ENCODE measurements around the gene SLC1A2. TPM values are rescaled to one million over a fixed set of nuclear protein-coding genes. Genes with fewer than 3 reads are reported as not detected.

Gene SLC1A2
- total and polyA plus RNA-seq, 4 donors, result 0.35 to 17.0 (median 1.1) TPM

DNA sequence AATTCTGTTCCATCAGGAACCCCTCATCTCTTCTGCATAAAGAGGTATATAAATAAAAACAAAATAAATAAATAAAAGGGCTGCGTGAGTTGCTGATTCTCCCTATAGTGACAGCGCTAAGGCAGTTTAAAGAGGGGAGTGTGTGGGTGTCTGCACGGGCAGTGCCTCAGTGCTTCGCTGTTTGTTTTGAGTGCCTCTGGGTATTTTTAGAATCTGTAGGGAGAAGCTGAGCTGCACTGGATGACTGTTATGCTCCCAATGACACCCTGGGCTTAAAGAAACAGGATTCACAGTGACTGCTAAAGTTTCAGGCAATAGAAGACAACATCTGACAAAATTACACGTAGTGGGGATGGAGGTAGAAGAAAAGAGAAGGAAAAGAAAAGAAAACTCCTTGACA lies 38.8 kb downstream of the SLC1A2 start:
- Histone ChIP-seq H3K27me3 (ENCODE audit: control insufficient read depth in 3 of 3, insufficient read depth in 3 of 3, low read length in 2 of 3) (no peaks in the 10 kb centered on the region), H3K4me1 (ENCODE audit: control insufficient read depth in 5 of 5, insufficient read depth in 5 of 5, low read length in 5 of 5) (peaks cover 0 to 2% (median 0%) of the 10 kb centered on the region in 5 donors), H3K36me3 (ENCODE audit: control insufficient read depth in 4 of 4, insufficient read depth in 4 of 4, low read length in 4 of 4) (no peaks in the 10 kb centered on the region), H3K4me3 (no peak overlapping the region), H3K9ac (ENCODE audit: insufficient read depth in 1 of 2, low read length in 2 of 2) (no peak overlapping the region), H3K9me3 (ENCODE audit: control insufficient read depth in 4 of 4, insufficient read depth in 3 of 4, low read length in 3 of 4) (no peaks in the 10 kb centered on the region), H3K27ac (ENCODE audit: low read depth in 1 of 2, low read length in 1 of 2) (peak overlapping the region in 1 of 2 donors; percentile 76)
- no peak for DNase-seq
- TF ChIP-seq, protein P1, sequence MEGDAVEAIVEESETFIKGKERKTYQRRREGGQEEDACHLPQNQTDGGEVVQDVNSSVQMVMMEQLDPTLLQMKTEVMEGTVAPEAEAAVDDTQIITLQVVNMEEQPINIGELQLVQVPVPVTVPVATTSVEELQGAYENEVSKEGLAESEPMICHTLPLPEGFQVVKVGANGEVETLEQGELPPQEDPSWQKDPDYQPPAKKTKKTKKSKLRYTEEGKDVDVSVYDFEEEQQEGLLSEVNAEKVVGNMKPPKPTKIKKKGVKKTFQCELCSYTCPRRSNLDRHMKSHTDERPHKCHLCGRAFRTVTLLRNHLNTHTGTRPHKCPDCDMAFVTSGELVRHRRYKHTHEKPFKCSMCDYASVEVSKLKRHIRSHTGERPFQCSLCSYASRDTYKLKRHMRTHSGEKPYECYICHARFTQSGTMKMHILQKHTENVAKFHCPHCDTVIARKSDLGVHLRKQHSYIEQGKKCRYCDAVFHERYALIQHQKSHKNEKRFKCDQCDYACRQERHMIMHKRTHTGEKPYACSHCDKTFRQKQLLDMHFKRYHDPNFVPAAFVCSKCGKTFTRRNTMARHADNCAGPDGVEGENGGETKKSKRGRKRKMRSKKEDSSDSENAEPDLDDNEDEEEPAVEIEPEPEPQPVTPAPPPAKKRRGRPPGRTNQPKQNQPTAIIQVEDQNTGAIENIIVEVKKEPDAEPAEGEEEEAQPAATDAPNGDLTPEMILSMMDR (IDR thresholded peaks at IDR 0.05; ENCODE audit: control extremely low read depth, extremely low read depth), result no peak
- no peak for ATAC-seq (ENCODE audit: insufficient read depth, low FRiP score)
- 69 to 86% methylated on average over 5 of the region's 5 CpGs for WGBS, 2 donors

DNA sequence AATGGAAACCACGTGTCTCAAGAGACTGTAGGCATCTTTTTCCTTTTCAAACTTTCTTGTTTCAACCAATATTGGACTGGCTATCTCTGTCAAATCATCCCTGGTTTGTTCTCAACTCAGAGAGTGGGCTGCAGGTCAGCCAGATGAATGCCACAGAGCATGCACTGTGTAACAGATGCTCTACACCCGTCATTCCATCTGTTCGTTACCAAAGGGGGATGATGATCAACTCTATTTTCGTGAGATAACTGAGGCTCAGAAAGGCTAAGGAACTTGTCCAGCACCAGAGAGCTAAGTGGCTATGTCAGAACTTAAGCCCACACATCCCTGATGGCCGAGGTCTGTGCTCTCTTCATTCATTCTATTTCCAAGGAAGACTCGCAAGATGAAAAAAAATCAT lies 42.1 kb downstream of the SLC1A2 start:
- no peak for DNase-seq
- Histone ChIP-seq H3K4me3 (no peak overlapping the region), H3K27ac (ENCODE audit: low read depth in 1 of 2, low read length in 1 of 2) (no peak overlapping the region), H3K36me3 (ENCODE audit: control insufficient read depth in 4 of 4, insufficient read depth in 4 of 4, low read length in 4 of 4) (no peaks in the 10 kb centered on the region), H3K27me3 (ENCODE audit: control insufficient read depth in 3 of 3, insufficient read depth in 3 of 3, low read length in 2 of 3) (no peaks in the 10 kb centered on the region), H3K9ac (ENCODE audit: insufficient read depth in 1 of 2, low read length in 2 of 2) (no peak overlapping the region), H3K4me1 (ENCODE audit: control insufficient read depth in 5 of 5, insufficient read depth in 5 of 5, low read length in 5 of 5) (peaks cover 0 to 2% (median 0%) of the 10 kb centered on the region in 5 donors), H3K9me3 (ENCODE audit: control insufficient read depth in 4 of 4, insufficient read depth in 3 of 4, low read length in 3 of 4) (no peaks in the 10 kb centered on the region)
- WGBS, 2 donors, result 82 to 85% methylated on average over 6 of the region's 6 CpGs
- TF ChIP-seq, protein P1 (IDR thresholded peaks at IDR 0.05; ENCODE audit: control extremely low read depth, extremely low read depth), result no peak
- no peak for ATAC-seq (ENCODE audit: insufficient read depth, low FRiP score)

DNA sequence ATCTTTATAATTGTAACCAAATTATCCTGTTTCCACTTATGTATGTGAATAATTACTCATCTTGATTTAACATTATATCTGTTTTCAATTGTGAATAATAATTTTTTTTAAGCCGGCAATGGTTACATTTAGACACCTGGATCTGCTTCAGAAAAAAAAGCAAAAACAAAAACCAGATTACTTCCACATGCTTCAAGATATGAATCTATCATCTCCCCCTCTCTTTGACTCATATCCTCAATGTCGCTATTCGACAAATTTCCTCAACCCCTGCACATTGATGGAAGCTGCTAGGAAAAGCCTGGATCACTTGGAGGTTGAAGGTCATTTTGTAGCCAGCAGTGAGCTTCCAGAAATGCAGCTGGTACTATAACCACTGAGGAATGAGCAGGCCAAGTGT lies 42.7 kb downstream of the SLC1A2 start:
- Histone ChIP-seq H3K27me3 (ENCODE audit: control insufficient read depth in 3 of 3, insufficient read depth in 3 of 3, low read length in 2 of 3) (no peaks in the 10 kb centered on the region), H3K36me3 (ENCODE audit: control insufficient read depth in 4 of 4, insufficient read depth in 4 of 4, low read length in 4 of 4) (no peaks in the 10 kb centered on the region), H3K4me3 (no peak overlapping the region), H3K4me1 (ENCODE audit: control insufficient read depth in 5 of 5, insufficient read depth in 5 of 5, low read length in 5 of 5) (peaks cover 0 to 2% (median 0%) of the 10 kb centered on the region in 5 donors), H3K9me3 (ENCODE audit: control insufficient read depth in 4 of 4, insufficient read depth in 3 of 4, low read length in 3 of 4) (no peaks in the 10 kb centered on the region), H3K27ac (ENCODE audit: low read depth in 1 of 2, low read length in 1 of 2) (no peak overlapping the region), H3K9ac (ENCODE audit: insufficient read depth in 1 of 2, low read length in 2 of 2) (no peak overlapping the region)
- ATAC-seq (ENCODE audit: insufficient read depth, low FRiP score) (no peak), DNase-seq (no peak)
- WGBS, 2 donors, result 74 to 90% methylated on average over 3 of the region's 3 CpGs
- TF ChIP-seq, protein P1 (IDR thresholded peaks at IDR 0.05; ENCODE audit: control extremely low read depth, extremely low read depth), result no peak

DNA sequence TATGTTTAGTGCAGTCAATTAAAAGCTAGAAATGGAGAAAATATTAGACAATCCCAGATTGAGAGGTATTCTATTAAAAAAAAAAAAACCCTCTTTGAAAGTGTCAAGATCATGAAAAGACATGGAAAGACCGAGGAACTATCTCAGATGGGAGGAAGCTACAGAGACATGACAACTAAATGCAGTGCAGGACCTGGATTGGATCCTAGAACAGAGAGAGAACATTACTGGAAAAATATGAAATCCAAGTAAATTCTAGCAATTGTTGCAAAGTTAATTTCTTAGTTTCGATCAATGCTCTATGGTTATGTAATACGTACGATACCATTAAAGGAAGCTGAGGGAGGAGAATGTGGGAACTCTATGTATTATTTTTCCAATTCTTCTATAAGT lies 43.2 kb downstream of the SLC1A2 start:
- H3K36me3 ChIP-seq (ENCODE audit: control insufficient read depth in 4 of 4, insufficient read depth in 4 of 4, low read length in 4 of 4), result no peaks in the 10 kb centered on the region
- DNase-seq (no peak), ATAC-seq (ENCODE audit: insufficient read depth, low FRiP score) (no peak)
- H3K27me3 ChIP-seq (ENCODE audit: control insufficient read depth in 3 of 3, insufficient read depth in 3 of 3, low read length in 2 of 3), result no peaks in the 10 kb centered on the region
- peaks cover 0 to 2% (median 0%) of the 10 kb centered on the region in 5 donors for H3K4me1 ChIP-seq (ENCODE audit: control insufficient read depth in 5 of 5, insufficient read depth in 5 of 5, low read length in 5 of 5)
- H3K4me3 ChIP-seq, result no peak overlapping the region
- TF ChIP-seq, protein P1 (IDR thresholded peaks at IDR 0.05; ENCODE audit: control extremely low read depth, extremely low read depth), result no peak
- no peak overlapping the region for H3K27ac ChIP-seq (ENCODE audit: low read depth in 1 of 2, low read length in 1 of 2)
- no peak overlapping the region for H3K9ac ChIP-seq (ENCODE audit: insufficient read depth in 1 of 2, low read length in 2 of 2)
- no peaks in the 10 kb centered on the region for H3K9me3 ChIP-seq (ENCODE audit: control insufficient read depth in 4 of 4, insufficient read depth in 3 of 4, low read length in 3 of 4)
- 83 to 86% methylated on average over 4 of the region's 4 CpGs for WGBS, 2 donors

Data from lung (tissue), 12 donors.